Endothelial cell of umbilical vein (primary cell): Measurements from ENCODE around the gene ACOT13. TPM values are rescaled to one million over a fixed set of nuclear protein-coding genes. Genes with fewer than 3 reads are reported as not detected.

Experiments used
- BruUV-seq: library from RNA; stranded (reverse); fragments of 400-500 nt; replicated peaks from 2 replicates; lab custom pipeline; 2021; lab: Mats Ljungman, UMichigan
- CTCF ChIA-PET: fragments of 300-600, 350-600 bp; sonication (Branson Sonifier 250); formaldehyde crosslinking; loops from one replicate; lab custom pipeline; 2021; ENCODE audit warnings: antibody characterized with exemption, inconsistent platforms; lab: Charles Lee
- POLR2A ChIA-PET: fragments of 300-600, 350-600 bp; sonication (Branson Sonifier 250); formaldehyde crosslinking; loops from one replicate; lab custom pipeline; 2021; ENCODE audit warnings: antibody characterized with exemption, inconsistent platforms; lab: Charles Lee
- DNase-seq: peaks from one replicate; pipeline ENCODE4 v3.0.0-alpha.2; 2011; ENCODE audit warnings: low read depth, low spot score
- FAIRE-seq: peaks from 2 replicates; lab custom pipeline; 2011; peaks lifted over from hg19 to GRCh38; lab: Jason Lieb, UNC
- H2AFZ ChIP-seq: 2 replicates; pipeline ENCODE4 v1.6.0; 2012; ENCODE audit warnings: low read depth, low read length, control low read depth, inconsistent platforms
- H3K27ac ChIP-seq: 2 replicates; pipeline ENCODE4 v1.5.1; 2011; ENCODE audit warnings: low read depth, mild to moderate bottlenecking, control low read depth, low read length, moderate library complexity; ENCODE audit not compliant: insufficient read depth
- H3K27me3 ChIP-seq, 2 experiments: 2 replicates each; pipeline versions ENCODE4 v1.6.0 to v1.6.1; 2011; ENCODE audit warnings: low read length in 2 of 2, mixed read lengths in 1 of 2; ENCODE audit not compliant: control insufficient read depth in 2 of 2, insufficient read depth in 2 of 2
- H3K36me3 ChIP-seq, 2 experiments: 2 replicates in 1 of 2; 3 replicates in 1 of 2; pipeline ENCODE4 v1.5.1; 2011; ENCODE audit warnings: low read length in 2 of 2, mild to moderate bottlenecking in 1 of 2, moderate library complexity in 1 of 2; ENCODE audit not compliant: control insufficient read depth in 2 of 2, insufficient read depth in 2 of 2; ENCODE audit errors: extremely low read depth in 1 of 2
- H3K4me1 ChIP-seq: 3 replicates; pipeline ENCODE4 v1.5.1; 2011; ENCODE audit warnings: mild to moderate bottlenecking, low read length; ENCODE audit not compliant: control insufficient read depth, insufficient read depth; ENCODE audit errors: extremely low read depth
- H3K4me2 ChIP-seq: 2 replicates; pipeline ENCODE4 v1.6.1; 2011; ENCODE audit warnings: low read length, control low read depth, mixed read lengths; ENCODE audit not compliant: insufficient read depth
- H3K4me3 ChIP-seq, 3 experiments: fragments of 200-600 bp in 1 of 3; sonication (generic), shearing (Covaris generic) in 1 of 3; replicated peaks in 1 of 3; 2 replicates each; pipeline ENCODE4 v1.5.1; 2011 to 2016; ENCODE audit warnings: control low read depth in 3 of 3, low read length in 3 of 3, mild to moderate bottlenecking in 2 of 3, inconsistent platforms in 1 of 3, low read depth in 1 of 3, moderate library complexity in 1 of 3; ENCODE audit not compliant: insufficient read depth in 1 of 3
- H3K79me2 ChIP-seq: 2 replicates; pipeline ENCODE4 v1.6.0; 2012; ENCODE audit warnings: low read length, inconsistent platforms; ENCODE audit not compliant: control insufficient read depth, insufficient read depth
- H3K9ac ChIP-seq: replicated peaks from 2 replicates; pipeline ENCODE3; 2011; ENCODE audit warnings: low read length, control low read depth; ENCODE audit not compliant: insufficient read depth; ENCODE audit errors: extremely low read depth
- H3K9me1 ChIP-seq: replicated peaks from 3 replicates; pipeline ENCODE4 v1.6.0; 2011; ENCODE audit warnings: mild to moderate bottlenecking, low read length; ENCODE audit not compliant: control insufficient read depth, insufficient read depth; ENCODE audit errors: extremely low read depth
- H3K9me3 ChIP-seq: replicated peaks from 2 replicates; pipeline ENCODE4 v1.5.1; 2012; ENCODE audit warnings: low read length, inconsistent platforms; ENCODE audit not compliant: control insufficient read depth, insufficient read depth
- H4K20me1 ChIP-seq: replicated peaks from 2 replicates; pipeline ENCODE3; 2011; ENCODE audit warnings: mild to moderate bottlenecking, low read length; ENCODE audit not compliant: control insufficient read depth, insufficient read depth; ENCODE audit errors: extremely low read depth
- CTCF ChIP-seq, 2 donors: IDR thresholded peaks; 1 replicate in 1 of 2; 2 replicates in 1 of 2; pipeline ENCODE4 v1.5.1; 2011; ENCODE audit warnings: low read length in 2 of 2, mild to moderate bottlenecking in 2 of 2, moderate library complexity in 2 of 2, control low read depth in 1 of 2, inconsistent platforms in 1 of 2, low read depth in 1 of 2; ENCODE audit not compliant: insufficient read depth in 1 of 2; ENCODE audit errors: extremely low read depth in 1 of 2
- EZH2 ChIP-seq: IDR thresholded peaks from 2 replicates; pipeline ENCODE4 v1.6.1; 2012; ENCODE audit warnings: borderline replicate concordance, low read depth, mild to moderate bottlenecking, moderate library complexity, low read length, inconsistent platforms; ENCODE audit not compliant: severe bottlenecking
- FOS ChIP-seq: IDR thresholded peaks from 2 replicates; pipeline ENCODE4 v1.6.1; 2011; ENCODE audit warnings: mild to moderate bottlenecking, low read length, moderate library complexity, borderline replicate concordance; ENCODE audit not compliant: insufficient read depth
- GATA2 ChIP-seq: IDR thresholded peaks from 2 replicates; pipeline ENCODE4 v1.7.0; 2011; ENCODE audit warnings: low read depth, mild to moderate bottlenecking, moderate library complexity, mixed read lengths, low read length; ENCODE audit not compliant: insufficient read length, insufficient read depth
- JUN ChIP-seq: IDR thresholded peaks from 2 replicates; pipeline ENCODE4 v1.6.1; 2011; ENCODE audit warnings: borderline replicate concordance, low read depth; ENCODE audit not compliant: insufficient read length, insufficient read depth
- MAX ChIP-seq: IDR thresholded peaks from 2 replicates; pipeline ENCODE4 v1.6.1; 2011; ENCODE audit not compliant: insufficient read depth, insufficient read length
- MYC ChIP-seq: IDR thresholded peaks from one replicate; pipeline ENCODE4 v1.6.1; 2011; ENCODE audit warnings: mild to moderate bottlenecking, low read depth, low read length
- POLR2A ChIP-seq: IDR thresholded peaks from 2 replicates; pipeline ENCODE4 v1.6.1; 2012; ENCODE audit warnings: low read depth, mild to moderate bottlenecking, control low read depth, low read length
- POLR2AphosphoS5 ChIP-seq: IDR thresholded peaks from 2 replicates; pipeline ENCODE4 v1.6.1; 2012; ENCODE audit warnings: low read depth, mild to moderate bottlenecking, control low read depth, low read length, moderate library complexity; ENCODE audit not compliant: insufficient read depth
- dilution Hi-C: fragments of 300-500 bp; cut with MboI; formaldehyde crosslinking; loops from one replicate; pipeline ENCODE4 v1.15.0; 2019; ENCODE audit warnings: low sequenced_read_pairs; ENCODE audit not compliant: extremely low pct_ligation_motif_present
- intact Hi-C: fragments of 100-400 bp; cut with micrococcal nuclease; formaldehyde crosslinking; loops from one replicate; pipeline ENCODE4 v1.10.0; 2022
- polyA plus RNA-seq, 4 experiments: library from polyadenylated mRNA; depleted of rRNA in 3 of 4; stranded (reverse) in 3 of 4; unstranded in 1 of 4; fragments of >200 nt; gene quantifications; 2 replicates each; pipeline versions ENCODE4 v1.2.1 to v1.2.3, GENCODE V29; 2011 to 2012; ENCODE audit warnings: missing spikeins in 1 of 4
- total RNA-seq: library from RNA; stranded (reverse); gene quantifications from 2 replicates; pipeline ENCODE4 v1.2.3, GENCODE V29; 2021

Gene ACOT13
- total and polyA plus RNA-seq, 2 donors (not counting 3 experiments of a cell fraction or from before 2014, with no cell fraction given), result 7.7 to 24.1 TPM

GRCh38 chr6:24683297-24684296, 16.7 kb downstream of the ACOT13 start:
- DNase-seq, result no peak
- no peaks in the 10 kb centered on the region for H3K79me2 ChIP-seq
- TF ChIP-seq JUN (no peak), CTCF (IDR thresholded peaks at IDR 0.05; ENCODE audit: extremely low read depth in 1 of 2, insufficient read depth in 1 of 2, low read depth in 1 of 2, low read length in 2 of 2) (no peak), MAX (no peak), POLR2A (no peak), POLR2AphosphoS5 (no peak), EZH2 (no peak), GATA2 (no peak), MYC (no peak), FOS (no peak)
- no peaks in the 10 kb centered on the region for H3K4me1 ChIP-seq
- no peaks in the 10 kb centered on the region for H3K27me3 ChIP-seq
- H3K27ac ChIP-seq, result no peak overlapping the region
- no peak overlapping the region for H3K4me3 ChIP-seq
- no peaks in the 10 kb centered on the region for H4K20me1 ChIP-seq
- dilution Hi-C loops (no loop called here), intact Hi-C loops (loop anchor here (1.0 kb wide), 1 partner anchor 37 kb away; the partner anchor contains the start of gene KIAA0319)
- no peak overlapping the region for H3K4me2 ChIP-seq
- no peak overlapping the region for H3K9ac ChIP-seq
- FAIRE-seq, result no peak
- no peak overlapping the region for H2AFZ ChIP-seq
- CTCF ChIA-PET, result interaction anchor here (1.2 to 2.6 kb wide), 3 partner anchors 17 to 102 kb away, joined by 3 to 9 read pairs (median 3); partner anchors contain the start of genes ACOT13 and TDP2
- no peaks in the 10 kb centered on the region for H3K36me3 ChIP-seq
- no peaks in the 10 kb centered on the region for H3K9me1 ChIP-seq
- no peaks in the 10 kb centered on the region for H3K9me3 ChIP-seq
- POLR2A ChIA-PET, result interaction anchor here (0.6 kb wide), 1 partner anchor 17 kb away, joined by 5 read pairs; no protein-coding TSS in a partner anchor
- no TSS peak for BruUV-seq
